HepG2 (cell line): ENCODE data around the gene SIDT1. TPM values are rescaled to one million over a fixed set of nuclear protein-coding genes. Genes with fewer than 3 reads are reported as not detected.

Experiments
- ATAC-seq: fragments of 200-7000 bp; cut with Tn5 transposase; 3 replicates; pipeline ENCODE4 v1.9.1; 2020; ENCODE audit warnings: mild to moderate bottlenecking, moderate library complexity
- BruUV-seq: library from RNA; stranded (reverse); fragments of 400-500 nt; replicated peaks from 2 replicates; lab custom pipeline; 2021; lab: Mats Ljungman, UMichigan
- CTCF ChIA-PET: fragments of 300-600 bp; formaldehyde crosslinking; extraction: SDS; loops from one replicate; lab custom pipeline; 2021; ENCODE audit warnings: low total read pairs, inconsistent platforms, low intra/inter-chr PET ratio; lab: Yijun Ruan, JAX
- POLR2A ChIA-PET: fragments of 350-600 bp; sonication (Branson Sonifier 250); formaldehyde crosslinking; loops from one replicate; lab custom pipeline; 2020; ENCODE audit warnings: antibody characterized with exemption, inconsistent platforms; lab: Yijun Ruan, JAX
- DNase-seq: peaks from one replicate; pipeline ENCODE4 v3.0.0-alpha.2; 2015; ENCODE audit warnings: low spot score
- FAIRE-seq: peaks from 3 replicates; lab custom pipeline; 2011; peaks lifted over from hg19 to GRCh38; lab: Jason Lieb, UNC
- H2AFZ ChIP-seq: one replicate; pipeline ENCODE4 v1.6.1; 2011; ENCODE audit warnings: low read length, inconsistent platforms
- H3K27ac ChIP-seq: fragments of 300-600 bp; 3 replicates; pipeline ENCODE4 v1.8.0; 2011; ENCODE audit warnings: mixed run types, mild to moderate bottlenecking, mixed read lengths, low read length, inconsistent platforms; ENCODE audit not compliant: insufficient read depth; ENCODE audit errors: extremely low read length
- H3K27me3 ChIP-seq, 2 experiments: fragments of 200-600 bp in 1 of 2; 2 replicates in 1 of 2; 3 replicates in 1 of 2; pipeline versions ENCODE4 v1.6.0 to v1.8.0; 2011; ENCODE audit warnings: low read length in 2 of 2, mild to moderate bottlenecking in 2 of 2, moderate library complexity in 2 of 2, inconsistent platforms in 1 of 2; ENCODE audit not compliant: insufficient read depth in 2 of 2, control insufficient read depth in 1 of 2
- H3K36me3 ChIP-seq, 2 experiments: fragments of 200-600 bp in 1 of 2; replicated peaks in 1 of 2; 2 replicates in 1 of 2; 3 replicates in 1 of 2; pipeline versions ENCODE4 v1.5.1 to v1.8.0; 2011; ENCODE audit warnings: low read length in 2 of 2, inconsistent platforms in 1 of 2; ENCODE audit not compliant: insufficient read depth in 2 of 2, control insufficient read depth in 1 of 2
- H3K4me1 ChIP-seq: 2 replicates; pipeline ENCODE4 v1.5.1; 2012; ENCODE audit warnings: low read length, inconsistent platforms; ENCODE audit not compliant: insufficient read depth
- H3K4me2 ChIP-seq: 2 replicates; pipeline ENCODE4 v1.6.0; 2011; ENCODE audit warnings: low read depth, low read length, inconsistent platforms
- H3K4me3 ChIP-seq, 3 experiments: fragments of 200-600 bp in 1 of 3; sonication (generic), shearing (Covaris generic) in 1 of 3; replicated peaks in 1 of 3; 2 replicates each; pipeline ENCODE4 v1.5.1; 2011 to 2016; ENCODE audit warnings: low read length in 3 of 3, inconsistent platforms in 2 of 3, low read depth in 2 of 3, mild to moderate bottlenecking in 2 of 3, control low read depth in 1 of 3, mixed read lengths in 1 of 3; ENCODE audit not compliant: insufficient read depth in 1 of 3
- H3K79me2 ChIP-seq: one replicate; pipeline ENCODE4 v1.6.1; 2011; ENCODE audit warnings: low read length, inconsistent platforms; ENCODE audit not compliant: insufficient read depth
- H3K9ac ChIP-seq: 2 replicates; pipeline ENCODE4 v1.6.0; 2011; ENCODE audit warnings: mild to moderate bottlenecking, low read depth, low read length, inconsistent platforms; ENCODE audit not compliant: insufficient read depth
- H3K9me3 ChIP-seq: 2 replicates; pipeline ENCODE4 v1.5.1; 2012; ENCODE audit warnings: mild to moderate bottlenecking, low read length
- H4K20me1 ChIP-seq: 2 replicates; pipeline ENCODE4 v1.6.0; 2011; ENCODE audit warnings: inconsistent platforms, mild to moderate bottlenecking, low read length, moderate library complexity; ENCODE audit not compliant: insufficient read depth
- ATF1 ChIP-seq: IDR thresholded peaks from 2 replicates; pipeline ENCODE4 v1.6.1; 2016; ENCODE audit warnings: mild to moderate bottlenecking, control low read depth
- CHCHD3 ChIP-seq: sonication (generic); formaldehyde crosslinking; IDR thresholded peaks from 2 replicates; pipeline ENCODE4 v1.8.0; 2022; ENCODE audit warnings: mild to moderate bottlenecking, missing genetic modification reagents, moderate library complexity
- DMAP1 ChIP-seq: IDR thresholded peaks from 2 replicates; pipeline ENCODE4 v1.6.1; 2016
- HES4 ChIP-seq: sonication (generic); formaldehyde crosslinking; IDR thresholded peaks from 2 replicates; pipeline ENCODE4 v1.9.0; 2021; ENCODE audit warnings: mild to moderate bottlenecking, missing genetic modification reagents, borderline replicate concordance
- KDM5A ChIP-seq: fragments of 200-600 bp; sonication (generic); IDR thresholded peaks from 2 replicates; pipeline ENCODE4 v1.7.0; 2018; ENCODE audit warnings: antibody characterized with exemption, mild to moderate bottlenecking, low read length, borderline replicate concordance
- TERF1 ChIP-seq: sonication (generic); formaldehyde crosslinking; IDR thresholded peaks from 2 replicates; pipeline ENCODE4 v1.8.0; 2022; ENCODE audit warnings: mild to moderate bottlenecking, missing genetic modification reagents, moderate library complexity
- TGIF2 ChIP-seq: IDR thresholded peaks from 2 replicates; pipeline ENCODE4 v1.6.1; 2016; ENCODE audit warnings: control low read depth, missing compliant biosample characterization
- ZBTB10 ChIP-seq: sonication (generic); formaldehyde crosslinking; IDR thresholded peaks from 2 replicates; pipeline ENCODE4 v1.4.0; 2020; ENCODE audit warnings: missing genetic modification reagents, borderline replicate concordance
- ZNF224 ChIP-seq: sonication (generic); formaldehyde crosslinking; IDR thresholded peaks from 2 replicates; pipeline ENCODE4 v1.5.0; 2020; ENCODE audit warnings: mild to moderate bottlenecking, missing genetic modification reagents
- ZNF282 ChIP-seq: fragments of 450-650 bp; IDR thresholded peaks from 2 replicates; pipeline ENCODE4 v1.6.1; 2018; ENCODE audit not compliant: partially characterized antibody
- ZNF616 ChIP-seq: sonication (generic); formaldehyde crosslinking; IDR thresholded peaks from 2 replicates; pipeline ENCODE4 v1.5.0; 2020; ENCODE audit warnings: low read depth, mild to moderate bottlenecking, missing genetic modification reagents
- ZNF747 ChIP-seq: sonication (generic); formaldehyde crosslinking; IDR thresholded peaks from 2 replicates; pipeline ENCODE4 v1.8.1; 2023; ENCODE audit warnings: missing genetic modification reagents, mild to moderate bottlenecking, borderline replicate concordance
- ZNF780A ChIP-seq: sonication (generic); formaldehyde crosslinking; IDR thresholded peaks from 2 replicates; pipeline ENCODE4 v1.8.0; 2022; ENCODE audit warnings: mild to moderate bottlenecking, missing genetic modification reagents, moderate library complexity
- WGBS: methylation state at CpG from one replicate; pipeline ENCODE4 v1.1.6; 2017; ENCODE audit warnings: low lambda C conversion rate; 5-methylcytosine and 5-hydroxymethylcytosine counted together
- in situ Hi-C: cut with HindIII; loops from 2 replicates; pipeline ENCODE4 v1.10.0; 2017; ENCODE audit warnings: low pct_unique_long_range_greater_than_20kb; ENCODE audit not compliant: extremely low pct_ligation_motif_present
- intact Hi-C: fragments of 100-400 bp; cut with micrococcal nuclease; formaldehyde crosslinking; loops from one replicate; pipeline ENCODE4 v1.10.0; 2022; ENCODE audit not compliant: unreplicated experiment
- polyA plus RNA-seq, 8 experiments: library from polyadenylated mRNA; depleted of rRNA in 3 of 8; stranded (reverse) in 7 of 8; unstranded in 1 of 8; fragments of >200 nt; fragmentation: Illumina TruSeq in 4 of 8; extraction: Trizol in 4 of 8; gene quantifications; 2 replicates each; pipeline versions ENCODE4 v1.2.1 to v1.2.3, GENCODE V29; 2011 to 2016; ENCODE audit warnings: low read depth in 4 of 8, missing spikeins in 1 of 8, mixed read lengths in 1 of 8; ENCODE audit not compliant: insufficient read depth in 1 of 8
- total RNA-seq, 5 experiments: library from RNA; depleted of rRNA; stranded (reverse); fragments of >200 nt; fragmentation: Illumina TruSeq; extraction: Trizol; gene quantifications; 2 replicates each; pipeline ENCODE4 v1.2.3, GENCODE V29; 2016; ENCODE audit warnings: low read depth in 1 of 5
- TF ChIP-seq, protein P1 (sequence below): sonication (generic); formaldehyde crosslinking; IDR thresholded peaks from 2 replicates; pipeline ENCODE4 v1.8.0; 2022; ENCODE audit warnings: mild to moderate bottlenecking, missing genetic modification reagents; ENCODE audit not compliant: insufficient replicate concordance
- TF ChIP-seq, protein P2 (sequence below): sonication (generic); formaldehyde crosslinking; IDR thresholded peaks from 2 replicates; pipeline ENCODE4 v1.5.0; 2020; ENCODE audit warnings: mild to moderate bottlenecking, missing genetic modification reagents

SIDT1 gene
- total and polyA plus RNA-seq, 2 of the 13 experiments (the other 11 are each of a cell fraction or from before 2014, with no cell fraction given): 0.07 TPM

- FAIRE-seq (no peak), ATAC-seq (no peak), DNase-seq (no peak)
- no peaks in the 10 kb centered on the region for H3K36me3 ChIP-seq
- no peaks in the 10 kb centered on the region for H3K9me3 ChIP-seq
- no peak overlapping the region for H3K27ac ChIP-seq
- H4K20me1 ChIP-seq: no peaks in the 10 kb centered on the region
- in situ Hi-C loops (no loop called here), intact Hi-C loops (no loop called here)
- H3K4me2 ChIP-seq: no peak overlapping the region
- H3K4me1 ChIP-seq: peaks cover 3% of the 10 kb centered on the region
- H3K4me3 ChIP-seq: no peak overlapping the region
- peaks cover 0 to 28% of the 10 kb centered on the region in 2 experiments; a peak in 2 of 5 replicates for H3K27me3 ChIP-seq
- ChIA-PET POLR2A (no interaction called here), CTCF (no interaction called here)
- no peaks in the 10 kb centered on the region for H3K79me2 ChIP-seq
- BruUV-seq: no TSS peak
- no peak overlapping the region for H3K9ac ChIP-seq
- WGBS: 94% methylated on average over 1 of the region's 1 CpG
- no peak overlapping the region for H2AFZ ChIP-seq
- TF ChIP-seq ZNF780A (CRISPR knock-in tag) (no peak), HES4 (CRISPR knock-in tag) (no peak), ZNF747 (CRISPR knock-in tag) (no peak), ZNF282 (no peak), ZNF616 (no peak), TERF1 (CRISPR knock-in tag) (no peak), TGIF2 (CRISPR knock-in tag) (no peak), ZNF224 (no peak), ZBTB10 (CRISPR knock-in tag) (no peak), CHCHD3 (no peak), ATF1 (CRISPR knock-in tag) (no peak), KDM5A (no peak), DMAP1 (CRISPR knock-in tag) (no peak)
- TF ChIP-seq, protein P1, sequence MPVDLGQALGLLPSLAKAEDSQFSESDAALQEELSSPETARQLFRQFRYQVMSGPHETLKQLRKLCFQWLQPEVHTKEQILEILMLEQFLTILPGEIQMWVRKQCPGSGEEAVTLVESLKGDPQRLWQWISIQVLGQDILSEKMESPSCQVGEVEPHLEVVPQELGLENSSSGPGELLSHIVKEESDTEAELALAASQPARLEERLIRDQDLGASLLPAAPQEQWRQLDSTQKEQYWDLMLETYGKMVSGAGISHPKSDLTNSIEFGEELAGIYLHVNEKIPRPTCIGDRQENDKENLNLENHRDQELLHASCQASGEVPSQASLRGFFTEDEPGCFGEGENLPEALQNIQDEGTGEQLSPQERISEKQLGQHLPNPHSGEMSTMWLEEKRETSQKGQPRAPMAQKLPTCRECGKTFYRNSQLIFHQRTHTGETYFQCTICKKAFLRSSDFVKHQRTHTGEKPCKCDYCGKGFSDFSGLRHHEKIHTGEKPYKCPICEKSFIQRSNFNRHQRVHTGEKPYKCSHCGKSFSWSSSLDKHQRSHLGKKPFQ: no peak
- TF ChIP-seq, protein P2, sequence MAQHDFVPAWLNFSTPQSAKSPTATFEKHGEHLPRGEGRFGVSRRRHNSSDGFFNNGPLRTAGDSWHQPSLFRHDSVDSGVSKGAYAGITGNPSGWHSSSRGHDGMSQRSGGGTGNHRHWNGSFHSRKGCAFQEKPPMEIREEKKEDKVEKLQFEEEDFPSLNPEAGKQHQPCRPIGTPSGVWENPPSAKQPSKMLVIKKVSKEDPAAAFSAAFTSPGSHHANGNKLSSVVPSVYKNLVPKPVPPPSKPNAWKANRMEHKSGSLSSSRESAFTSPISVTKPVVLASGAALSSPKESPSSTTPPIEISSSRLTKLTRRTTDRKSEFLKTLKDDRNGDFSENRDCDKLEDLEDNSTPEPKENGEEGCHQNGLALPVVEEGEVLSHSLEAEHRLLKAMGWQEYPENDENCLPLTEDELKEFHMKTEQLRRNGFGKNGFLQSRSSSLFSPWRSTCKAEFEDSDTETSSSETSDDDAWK: no peak
These were observed 33.2 kb downstream of the SIDT1 start for GRCh38 chr3:113565555-113565954.
